ENCODE measurements around the gene CNKSR1. TPM values are rescaled to one million over a fixed set of nuclear protein-coding genes. Genes with fewer than 3 reads are reported as not detected.
A peak's percentile ranks its signal among the peaks of the same experiment; 100 is the strongest.

CNKSR1 gene, protein sequence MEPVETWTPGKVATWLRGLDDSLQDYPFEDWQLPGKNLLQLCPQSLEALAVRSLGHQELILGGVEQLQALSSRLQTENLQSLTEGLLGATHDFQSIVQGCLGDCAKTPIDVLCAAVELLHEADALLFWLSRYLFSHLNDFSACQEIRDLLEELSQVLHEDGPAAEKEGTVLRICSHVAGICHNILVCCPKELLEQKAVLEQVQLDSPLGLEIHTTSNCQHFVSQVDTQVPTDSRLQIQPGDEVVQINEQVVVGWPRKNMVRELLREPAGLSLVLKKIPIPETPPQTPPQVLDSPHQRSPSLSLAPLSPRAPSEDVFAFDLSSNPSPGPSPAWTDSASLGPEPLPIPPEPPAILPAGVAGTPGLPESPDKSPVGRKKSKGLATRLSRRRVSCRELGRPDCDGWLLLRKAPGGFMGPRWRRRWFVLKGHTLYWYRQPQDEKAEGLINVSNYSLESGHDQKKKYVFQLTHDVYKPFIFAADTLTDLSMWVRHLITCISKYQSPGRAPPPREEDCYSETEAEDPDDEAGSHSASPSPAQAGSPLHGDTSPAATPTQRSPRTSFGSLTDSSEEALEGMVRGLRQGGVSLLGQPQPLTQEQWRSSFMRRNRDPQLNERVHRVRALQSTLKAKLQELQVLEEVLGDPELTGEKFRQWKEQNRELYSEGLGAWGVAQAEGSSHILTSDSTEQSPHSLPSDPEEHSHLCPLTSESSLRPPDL
- total RNA-seq (2014; rRNA removed; shearing (Covaris generic)): 21.7 and 23.1 TPM in 2 replicates

DNA sequence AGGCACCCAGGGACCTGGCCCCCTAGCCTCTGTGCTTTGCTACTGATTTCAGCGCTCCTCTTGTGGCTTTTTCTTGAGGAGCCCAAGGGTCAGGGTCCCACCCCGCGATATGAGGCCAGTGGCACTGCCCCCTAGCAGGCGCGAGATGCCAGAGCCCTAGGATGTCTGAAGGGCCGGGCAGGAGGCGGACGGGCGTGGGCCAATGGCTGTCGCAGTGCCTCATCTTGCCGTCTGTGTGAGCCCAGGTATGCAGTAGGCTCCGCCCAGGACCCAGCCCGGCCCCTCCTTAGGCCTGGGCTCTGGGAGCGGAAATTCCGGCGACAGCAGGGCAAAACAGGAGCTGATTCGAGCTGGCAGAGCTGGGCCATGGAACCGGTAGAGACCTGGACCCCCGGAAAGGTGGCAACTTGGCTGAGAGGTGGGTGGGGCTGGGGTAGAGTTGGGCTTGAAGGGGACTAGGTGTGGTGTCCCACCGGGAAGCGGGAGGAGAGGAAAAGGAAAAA is at the start of gene CNKSR1:
TSS of gene CNKSR1 (plus strand) at position 310 of the 503 bp plus-strand sequence. CDS start at position 367, 57 bp downstream.
- peak within 1 kb of the TSS; percentile 45 for H3K4me3 ChIP-seq (ENCODE audit: insufficient read depth, low read depth, low read length)
- no peaks in the 10 kb centered on the region for H3K27me3 ChIP-seq (ENCODE audit: control insufficient read depth, insufficient read depth, low read length)
- peak; percentile 98 for DNase-seq
- peaks cover 1% of the 10 kb centered on the region; the same call in 1 of the 2 replicates for H3K36me3 ChIP-seq (replicated peaks; ENCODE audit: control insufficient read depth, insufficient read depth, low read length)

DNA sequence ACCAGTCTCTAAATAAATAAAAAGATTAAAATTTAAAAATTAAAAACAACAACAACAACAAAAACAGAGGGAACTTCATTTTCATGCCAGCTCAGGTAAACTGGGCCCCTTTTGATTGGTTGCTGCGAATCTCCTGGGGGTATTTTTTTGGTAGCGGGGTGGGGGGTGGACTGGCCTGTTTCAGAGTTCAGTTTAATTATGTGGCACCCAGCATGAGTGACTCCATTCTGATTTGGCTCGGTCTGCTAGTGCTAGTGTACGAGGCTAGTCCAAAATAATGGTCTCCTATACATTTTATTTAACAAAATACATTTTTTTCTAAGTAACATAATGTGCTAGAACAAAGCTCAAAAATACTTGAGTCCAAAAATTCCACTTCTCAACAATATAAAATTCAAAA is 47.5 kb upstream of the CNKSR1 start:
- no peaks in the 10 kb centered on the region for H3K27me3 ChIP-seq (ENCODE audit: control insufficient read depth, insufficient read depth, low read length)
- H3K4me3 ChIP-seq (ENCODE audit: insufficient read depth, low read depth, low read length): no peak overlapping the region
- H3K36me3 ChIP-seq (replicated peaks; ENCODE audit: control insufficient read depth, insufficient read depth, low read length): no peaks in the 10 kb centered on the region
- DNase-seq: no peak

DNA sequence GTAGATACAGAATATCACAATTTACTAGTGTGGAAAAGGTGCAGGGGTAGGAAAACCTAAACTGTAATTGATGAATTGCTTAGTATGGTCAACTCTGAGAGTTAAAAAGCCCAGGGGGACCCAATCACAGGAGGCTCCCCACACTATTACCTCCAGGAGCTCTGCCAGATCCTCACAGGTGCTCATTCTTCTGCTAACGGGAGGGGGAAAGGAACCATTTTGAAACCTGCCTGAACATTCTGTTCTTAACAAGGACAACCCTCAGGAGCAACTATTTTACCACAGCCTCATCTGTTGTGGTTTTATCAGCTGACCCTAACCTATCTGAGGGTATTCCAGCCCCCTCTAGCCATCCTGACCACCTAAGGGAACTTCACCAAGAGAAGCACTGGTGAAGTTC is 46.6 kb upstream of the CNKSR1 start:
- H3K27me3 ChIP-seq (ENCODE audit: control insufficient read depth, insufficient read depth, low read length): no peaks in the 10 kb centered on the region
- H3K36me3 ChIP-seq (replicated peaks; ENCODE audit: control insufficient read depth, insufficient read depth, low read length): no peaks in the 10 kb centered on the region
- no peak overlapping the region for H3K4me3 ChIP-seq (ENCODE audit: insufficient read depth, low read depth, low read length)
- no peak for DNase-seq

DNA sequence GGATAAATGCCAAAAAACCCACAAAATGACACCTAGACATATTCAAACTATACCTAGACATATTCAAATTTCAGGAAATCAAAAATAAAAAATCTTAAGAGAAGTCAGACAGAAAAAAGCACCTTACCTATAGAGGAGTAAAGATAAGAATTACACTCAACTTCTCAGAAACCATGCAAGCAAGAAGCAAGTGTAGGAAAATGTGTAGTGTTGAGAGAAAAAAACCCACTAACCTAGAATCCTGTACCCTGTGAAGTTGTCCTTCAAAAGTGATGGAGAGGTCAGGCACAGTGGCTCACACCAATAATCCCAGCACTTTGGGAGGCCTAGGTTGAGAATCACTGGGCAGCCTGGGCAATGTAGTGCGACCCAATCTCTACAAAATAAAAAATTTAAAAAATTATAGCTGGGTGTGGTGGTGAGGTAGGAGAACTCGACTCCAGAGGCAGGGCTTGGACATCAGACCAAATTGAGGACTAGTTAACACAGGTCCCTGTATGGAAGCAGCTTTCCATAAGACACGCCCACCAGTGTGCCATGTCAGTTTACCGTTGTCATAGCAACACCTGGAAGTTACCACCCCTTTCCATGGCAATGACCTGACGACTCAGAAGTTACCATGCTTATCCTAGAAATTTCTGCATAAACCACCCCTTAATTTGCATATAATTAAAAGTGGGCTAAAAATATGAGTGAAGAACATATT is 45.0 kb upstream of the CNKSR1 start:
- peak; percentile 42 for DNase-seq
- no peak overlapping the region for H3K4me3 ChIP-seq (ENCODE audit: insufficient read depth, low read depth, low read length)
- H3K27me3 ChIP-seq (ENCODE audit: control insufficient read depth, insufficient read depth, low read length): no peaks in the 10 kb centered on the region
- H3K36me3 ChIP-seq (replicated peaks; ENCODE audit: control insufficient read depth, insufficient read depth, low read length): no peaks in the 10 kb centered on the region

DNA sequence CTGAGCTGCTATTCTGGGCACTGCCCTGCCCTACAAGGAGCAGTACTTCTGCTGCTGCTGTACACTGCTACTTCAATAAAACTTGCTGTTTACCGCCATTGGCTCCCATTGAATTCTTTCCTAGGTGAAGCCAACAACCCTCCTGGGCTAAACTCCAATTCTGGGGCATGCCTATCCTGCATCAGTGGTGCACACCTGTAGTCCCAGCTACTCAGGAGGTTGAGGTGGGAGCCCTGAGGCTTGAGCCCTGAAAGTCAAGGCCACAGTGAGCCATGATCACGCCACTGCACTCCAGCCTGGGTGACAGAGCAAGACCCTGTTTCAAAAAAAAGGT is 44.5 kb upstream of the CNKSR1 start:
- no peak for DNase-seq
- no peaks in the 10 kb centered on the region for H3K27me3 ChIP-seq (ENCODE audit: control insufficient read depth, insufficient read depth, low read length)
- H3K4me3 ChIP-seq (ENCODE audit: insufficient read depth, low read depth, low read length): no peak overlapping the region
- no peaks in the 10 kb centered on the region for H3K36me3 ChIP-seq (replicated peaks; ENCODE audit: control insufficient read depth, insufficient read depth, low read length)

DNA sequence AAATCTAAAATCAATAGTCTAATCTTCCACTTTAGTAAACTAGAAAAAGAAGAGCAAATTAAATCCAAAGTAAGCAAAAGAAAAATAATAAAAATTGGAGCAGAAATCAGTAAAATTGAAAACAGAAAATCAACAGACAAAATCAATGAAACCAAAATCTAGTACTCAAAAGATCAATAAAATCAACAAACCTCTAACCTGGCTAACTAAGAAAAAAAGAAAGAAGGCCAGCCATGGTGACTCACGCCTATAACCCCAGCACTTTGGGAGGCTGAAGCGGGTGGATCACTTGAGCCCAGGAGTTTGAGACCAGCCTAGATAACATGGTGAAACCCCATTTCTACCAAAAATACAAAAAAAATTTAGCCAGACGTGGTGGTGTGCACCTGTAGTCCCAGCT is 42.8 kb upstream of the CNKSR1 start:
- no peak for DNase-seq
- Histone ChIP-seq H3K27me3 (ENCODE audit: control insufficient read depth, insufficient read depth, low read length) (no peaks in the 10 kb centered on the region), H3K36me3 (replicated peaks; ENCODE audit: control insufficient read depth, insufficient read depth, low read length) (no peaks in the 10 kb centered on the region), H3K4me3 (ENCODE audit: insufficient read depth, low read depth, low read length) (no peak overlapping the region)

DNA sequence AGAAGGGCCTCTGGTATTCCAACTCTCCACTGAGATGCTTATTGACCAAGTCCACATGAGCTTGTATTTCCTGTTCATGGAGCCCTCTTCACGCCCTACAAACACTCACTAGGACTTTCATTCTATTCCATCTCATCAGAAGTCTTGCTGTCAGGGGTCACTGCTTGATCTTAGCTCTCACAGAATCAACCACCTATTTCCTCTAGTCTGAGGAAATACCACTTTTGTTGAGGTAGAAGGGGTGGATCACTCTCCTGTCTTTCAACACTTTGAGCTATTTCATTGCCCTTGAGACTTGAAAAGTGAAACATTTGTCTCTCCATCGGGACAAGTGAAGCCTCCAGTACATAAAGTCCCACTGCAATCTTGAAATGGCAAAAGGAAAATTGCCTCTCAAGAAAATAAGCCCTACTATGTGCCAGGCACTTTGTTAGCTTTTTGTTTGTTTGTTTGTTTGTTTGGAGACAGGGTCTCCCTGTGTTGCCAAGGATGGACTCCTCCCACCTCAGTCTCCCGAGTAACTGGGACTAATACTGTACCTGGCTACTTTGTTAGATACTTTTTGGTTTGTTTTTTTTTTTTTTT is 38.2 kb upstream of the CNKSR1 start:
- H3K4me3 ChIP-seq (ENCODE audit: insufficient read depth, low read depth, low read length): no peak overlapping the region
- no peaks in the 10 kb centered on the region for H3K36me3 ChIP-seq (replicated peaks; ENCODE audit: control insufficient read depth, insufficient read depth, low read length)
- H3K27me3 ChIP-seq (ENCODE audit: control insufficient read depth, insufficient read depth, low read length): no peaks in the 10 kb centered on the region
- no peak for DNase-seq

DNA sequence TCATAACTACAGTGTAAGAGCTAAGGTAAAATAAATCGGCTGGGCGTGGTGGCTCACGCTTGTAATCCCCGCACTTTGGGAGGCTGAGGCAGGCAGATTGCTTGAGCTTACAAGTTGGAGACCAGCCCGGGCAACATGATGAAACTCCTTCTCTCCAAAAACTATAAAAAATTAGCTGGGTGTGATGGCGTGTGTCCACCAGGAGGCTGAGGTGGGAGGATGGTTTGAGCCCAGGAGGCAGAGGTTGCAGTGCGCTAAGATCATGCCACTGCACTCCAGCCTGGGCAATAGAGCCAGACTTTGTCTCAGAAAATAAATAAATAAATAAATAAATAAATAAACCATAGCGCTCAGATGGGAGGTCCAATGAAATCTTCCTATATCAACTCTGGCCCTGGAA is 35.1 kb upstream of the CNKSR1 start:
- no peak for DNase-seq
- H3K36me3 ChIP-seq (replicated peaks; ENCODE audit: control insufficient read depth, insufficient read depth, low read length): no peaks in the 10 kb centered on the region
- peaks cover 5% of the 10 kb centered on the region for H3K27me3 ChIP-seq (ENCODE audit: control insufficient read depth, insufficient read depth, low read length)
- H3K4me3 ChIP-seq (ENCODE audit: insufficient read depth, low read depth, low read length): no peak overlapping the region

DNA sequence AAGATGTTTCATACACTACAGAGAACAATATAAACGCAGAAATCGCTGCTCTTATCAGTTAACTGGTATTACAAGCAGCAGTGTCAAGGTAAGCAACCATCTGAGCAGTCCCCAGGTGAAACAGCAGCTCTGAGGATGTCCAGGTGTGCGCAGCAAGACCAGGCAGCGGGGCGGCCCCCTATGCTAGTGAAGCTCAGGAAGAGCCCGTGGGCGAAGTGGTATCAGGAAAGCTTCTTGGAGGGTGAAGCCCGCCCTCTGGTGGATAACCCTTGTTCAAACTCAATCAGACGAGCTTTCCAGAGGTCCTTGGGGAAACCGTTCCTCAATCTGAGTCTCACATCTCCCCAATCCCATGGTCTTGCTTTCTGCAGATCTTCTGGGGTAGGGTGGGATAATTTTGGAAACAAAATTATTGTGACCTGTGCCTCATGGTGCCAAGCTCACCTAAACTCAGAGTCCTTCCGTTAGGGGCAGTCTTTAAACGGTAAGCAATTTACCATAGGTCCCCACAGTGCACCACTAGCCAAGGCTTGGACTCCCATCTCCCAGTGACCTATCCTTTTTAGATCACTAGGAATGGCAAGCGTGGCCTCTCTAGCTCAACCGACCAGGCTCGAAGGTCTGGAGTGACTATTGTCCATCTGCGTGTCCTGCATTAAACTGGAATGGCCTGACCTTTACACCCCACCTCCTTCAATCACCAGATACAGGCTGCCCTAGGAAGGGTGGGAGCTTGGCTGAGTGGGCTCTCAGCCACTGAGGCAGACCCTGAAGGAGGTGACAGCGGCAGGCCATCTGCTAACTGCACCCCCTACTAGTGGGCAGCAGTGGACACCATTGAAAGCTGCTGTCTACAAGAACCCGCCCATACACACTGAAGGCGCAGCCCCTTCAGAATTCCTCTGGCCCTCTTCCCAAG is 32.0 kb upstream of the CNKSR1 start:
- DNase-seq: peak; percentile 86

DNA sequence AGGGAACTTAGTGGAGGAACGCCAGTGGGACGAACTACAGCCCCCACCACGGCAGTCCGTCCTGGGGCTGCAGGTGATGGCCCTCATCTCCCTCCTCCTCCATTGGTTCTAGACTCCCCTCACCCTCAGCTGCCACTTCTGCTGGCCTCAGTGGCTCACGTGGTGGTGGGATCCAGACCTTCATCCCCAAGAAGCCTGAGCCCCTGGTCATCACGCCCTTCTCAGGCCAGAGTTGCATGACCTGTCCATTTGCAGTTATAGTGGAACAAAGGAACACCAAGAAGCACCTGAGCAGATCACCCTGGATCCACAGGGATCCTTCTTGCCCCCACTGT is 31.4 kb upstream of the CNKSR1 start:
- DNase-seq: no peak
- H3K27me3 ChIP-seq (ENCODE audit: control insufficient read depth, insufficient read depth, low read length): peaks cover 7% of the 10 kb centered on the region
- no peak overlapping the region for H3K4me3 ChIP-seq (ENCODE audit: insufficient read depth, low read depth, low read length)

More for the DNA sequence above, 32.0 kb upstream of the CNKSR1 start:
- Histone ChIP-seq H3K4me3 (ENCODE audit: insufficient read depth, low read depth, low read length) (no peak overlapping the region), H3K36me3 (replicated peaks; ENCODE audit: control insufficient read depth, insufficient read depth, low read length) (no peaks in the 10 kb centered on the region), H3K27me3 (ENCODE audit: control insufficient read depth, insufficient read depth, low read length) (peaks cover 7% of the 10 kb centered on the region)

DNA sequence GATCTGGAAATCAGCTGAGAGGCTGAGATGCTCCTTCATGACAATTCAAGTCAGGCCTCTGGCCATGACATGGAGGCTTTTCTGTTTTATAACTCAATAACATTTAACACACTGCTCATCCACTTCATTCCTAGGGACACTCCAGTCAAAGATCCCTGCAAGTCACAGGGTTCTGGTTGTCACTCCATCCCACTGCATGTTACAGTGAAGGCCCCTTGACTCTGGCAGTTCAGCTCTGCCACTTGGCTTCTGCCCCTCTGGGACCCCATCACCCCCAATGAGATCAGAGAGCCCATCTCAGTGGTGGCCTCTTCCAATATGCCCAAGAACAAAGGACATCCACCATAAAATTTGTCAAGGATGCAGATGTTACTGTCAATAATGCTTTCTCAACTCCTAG is 28.4 kb upstream of the CNKSR1 start:
- no peak for DNase-seq
- H3K27me3 ChIP-seq (ENCODE audit: control insufficient read depth, insufficient read depth, low read length): peaks cover 16% of the 10 kb centered on the region
- no peaks in the 10 kb centered on the region for H3K36me3 ChIP-seq (replicated peaks; ENCODE audit: control insufficient read depth, insufficient read depth, low read length)
- H3K4me3 ChIP-seq (ENCODE audit: insufficient read depth, low read depth, low read length): no peak overlapping the region

More for the DNA sequence above, 31.4 kb upstream of the CNKSR1 start:
- no peaks in the 10 kb centered on the region for H3K36me3 ChIP-seq (replicated peaks; ENCODE audit: control insufficient read depth, insufficient read depth, low read length)

DNA sequence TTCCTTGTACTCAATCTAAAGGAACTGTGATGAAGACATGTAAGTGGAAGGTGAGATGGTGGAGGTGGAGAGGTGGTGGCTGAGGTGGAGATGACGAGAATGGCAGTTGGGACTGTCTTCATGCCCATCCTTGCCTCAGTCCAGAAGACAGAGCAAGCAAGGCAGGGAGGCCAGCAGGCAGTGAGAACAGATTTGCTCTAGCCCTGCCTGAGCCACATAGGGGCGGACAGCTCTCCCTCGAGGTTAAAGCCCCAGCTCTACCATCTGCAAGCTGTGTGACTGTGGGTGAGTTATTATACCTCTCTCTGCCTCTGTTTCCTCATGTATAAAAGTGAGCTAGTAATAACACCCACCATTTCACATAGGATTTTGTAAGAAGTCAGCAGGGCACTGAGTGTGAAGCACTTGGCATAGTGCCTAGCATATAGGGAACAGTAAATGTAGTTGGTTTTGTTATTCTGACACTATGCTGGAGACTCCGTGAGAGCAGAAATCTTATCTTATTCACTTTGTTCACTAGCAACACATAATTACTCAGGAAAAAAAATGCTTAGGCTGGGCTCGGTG is 23.2 kb upstream of the CNKSR1 start:
- H3K36me3 ChIP-seq (replicated peaks; ENCODE audit: control insufficient read depth, insufficient read depth, low read length): no peaks in the 10 kb centered on the region
- DNase-seq: peak; percentile 28
- H3K27me3 ChIP-seq (ENCODE audit: control insufficient read depth, insufficient read depth, low read length): peaks cover 44% of the 10 kb centered on the region
- H3K4me3 ChIP-seq (ENCODE audit: insufficient read depth, low read depth, low read length): no peak overlapping the region

DNA sequence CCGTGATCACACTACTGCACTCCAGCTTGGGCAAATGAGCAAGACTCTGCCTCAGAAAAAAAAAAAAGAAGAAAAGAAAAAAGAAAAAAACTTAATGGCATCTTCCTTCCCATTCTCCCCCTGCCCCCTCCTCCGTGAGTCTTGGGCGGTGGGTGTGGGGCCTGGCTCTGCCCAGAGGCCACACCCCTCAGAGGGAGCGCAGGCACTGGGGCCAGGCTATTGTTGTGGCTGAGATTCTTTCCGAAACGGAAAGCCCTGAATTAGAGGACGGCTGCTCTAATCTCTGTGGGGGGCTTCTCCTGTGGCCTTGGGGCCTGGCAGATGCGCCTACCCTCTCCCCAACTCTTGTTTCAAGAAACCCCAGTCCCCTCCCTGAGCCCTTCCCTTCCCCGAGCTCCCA is 22.5 kb upstream of the CNKSR1 start:
- H3K27me3 ChIP-seq (ENCODE audit: control insufficient read depth, insufficient read depth, low read length): peaks cover 46% of the 10 kb centered on the region

More for the DNA sequence above, 22.5 kb upstream of the CNKSR1 start:
- peak; percentile 89 for DNase-seq
- Histone ChIP-seq H3K4me3 (ENCODE audit: insufficient read depth, low read depth, low read length) (peak overlapping the region; percentile 17; the same call in 1 of the 2 replicates), H3K36me3 (replicated peaks; ENCODE audit: control insufficient read depth, insufficient read depth, low read length) (no peaks in the 10 kb centered on the region)

All from H7 (cell line).